Inflammatory macrophage treated with lipopolysaccharide for 1 hour (primary cell): Measurements from ENCODE around the gene CDK18.
A peak's percentile ranks its signal among the peaks of the same experiment; 100 is the strongest.
"Not testable (repeated sequence)": the region's sequence is repeated elsewhere in the genome, so short reads cannot be mapped to it uniquely, and the experiment has no call there.

Source experiments
- DNase-seq, 2 donors: peaks; one replicate each; pipeline ENCODE4 v3.0.0-alpha.2; 2020 to 2022

The CDK18 gene

DNA sequence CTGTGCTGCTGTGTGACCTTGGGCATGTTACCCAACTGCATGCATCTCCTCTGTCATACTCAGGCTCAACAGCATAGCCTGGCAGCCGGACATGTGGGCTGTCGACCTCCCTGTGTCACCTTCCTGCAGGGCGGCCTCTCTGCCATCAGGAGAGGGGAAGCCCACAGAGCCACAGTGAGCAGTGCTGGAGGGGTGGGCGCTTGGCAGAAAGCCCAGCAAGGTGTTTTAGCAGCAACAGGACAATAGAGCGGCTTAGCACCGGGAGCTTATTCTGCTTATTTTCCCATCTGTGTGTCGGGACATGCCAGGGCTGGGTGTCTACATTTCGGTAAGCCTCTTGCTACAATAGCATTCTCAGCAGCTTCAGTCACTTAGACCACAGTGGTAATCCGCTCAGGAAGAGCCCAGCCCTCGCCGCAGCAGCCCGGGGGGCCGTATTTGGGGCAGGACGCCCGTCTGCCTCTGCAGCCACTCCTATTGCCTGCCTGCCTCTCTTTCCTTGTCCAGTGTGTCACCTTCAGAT is 22.8 kb upstream of the CDK18 start:
- no peak for DNase-seq

DNA sequence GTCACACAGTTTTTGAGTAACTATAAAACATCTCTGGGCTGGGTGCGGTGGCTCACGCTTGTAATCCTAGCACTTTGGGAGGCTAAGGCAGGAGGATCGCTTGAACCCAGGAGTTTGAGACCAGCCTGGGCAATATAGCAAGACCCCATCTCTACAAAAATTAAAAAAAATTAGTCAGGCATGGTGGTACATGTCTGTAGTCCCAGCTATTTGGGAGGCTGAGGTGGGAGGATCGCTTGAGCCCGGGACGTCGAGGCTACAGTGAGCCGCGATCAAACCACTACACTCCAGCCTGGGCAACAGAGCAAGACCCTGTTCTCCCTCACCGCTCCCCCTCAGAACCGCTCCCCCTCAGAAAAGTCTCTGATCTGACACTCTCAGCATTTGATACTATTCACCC is 21.9 kb upstream of the CDK18 start:
- DNase-seq, result not testable (repeated sequence)

DNA sequence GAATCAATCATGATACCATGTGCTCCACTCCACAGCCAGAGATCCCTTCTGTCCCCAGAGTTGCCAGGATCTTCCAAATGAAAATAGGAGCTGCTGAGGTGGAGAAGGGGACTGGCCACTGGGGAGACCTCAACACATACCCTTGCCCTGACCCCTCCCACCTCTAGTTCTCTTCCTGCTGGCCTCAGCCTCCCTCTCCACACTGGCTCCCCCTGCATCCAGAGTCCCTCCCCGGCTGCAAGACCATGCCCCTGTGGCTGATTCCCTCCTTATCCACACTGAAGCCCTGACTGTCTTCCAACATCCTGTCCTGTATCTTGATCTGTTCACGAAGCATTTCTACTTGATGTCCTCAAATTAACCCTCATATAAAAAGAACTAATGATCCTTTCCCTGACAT is 21.1 kb upstream of the CDK18 start:
- DNase-seq, result no peak

DNA sequence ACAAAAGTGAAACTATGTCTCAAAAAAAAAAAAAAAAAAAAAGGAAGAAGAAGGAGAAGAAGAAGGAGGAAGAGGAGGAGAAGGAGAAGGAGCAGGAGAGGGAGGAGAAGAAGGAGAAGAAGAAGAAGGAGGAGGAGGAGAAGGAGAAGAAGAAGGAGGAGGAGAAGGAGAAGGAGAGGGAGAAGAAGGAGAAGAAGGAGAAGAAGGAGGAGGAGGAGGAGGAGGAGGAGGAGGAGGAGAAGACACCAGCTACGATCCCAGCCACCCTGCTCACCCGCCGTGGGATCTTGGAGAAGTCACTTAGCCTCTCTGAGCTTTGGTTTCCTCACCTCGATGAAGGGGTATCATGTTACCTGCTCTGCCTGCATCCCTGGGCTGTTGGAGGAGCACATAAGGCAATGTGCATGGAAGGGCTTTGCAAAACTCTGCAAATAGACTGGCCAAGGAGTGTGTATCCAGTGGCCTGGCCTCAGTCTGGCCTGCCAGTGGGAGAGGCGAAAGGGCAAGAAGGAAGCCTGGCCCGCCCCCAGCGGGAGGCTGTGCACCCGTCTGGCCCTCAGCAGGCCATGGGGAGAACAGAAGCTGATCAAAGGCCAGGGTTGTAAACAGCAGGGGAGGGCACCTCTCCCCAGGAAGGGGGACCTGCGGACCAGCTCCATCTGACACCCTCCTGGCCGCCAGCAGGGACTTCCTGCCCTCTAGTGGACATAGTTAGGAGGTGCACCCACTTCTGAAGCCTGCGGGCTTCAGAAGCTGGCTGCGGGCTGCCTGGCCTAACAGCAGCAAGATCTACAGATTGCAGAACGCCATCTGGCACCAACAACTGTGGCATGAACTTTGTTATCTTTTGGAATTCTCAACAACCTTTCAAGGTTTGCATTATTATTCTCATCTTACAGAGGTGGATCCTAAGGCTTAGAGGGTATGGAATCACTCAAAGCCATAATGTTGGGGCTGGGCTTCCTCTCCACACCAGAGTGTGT is 19.2 kb upstream of the CDK18 start:
- peak; percentile 43 to 79 for DNase-seq

DNA sequence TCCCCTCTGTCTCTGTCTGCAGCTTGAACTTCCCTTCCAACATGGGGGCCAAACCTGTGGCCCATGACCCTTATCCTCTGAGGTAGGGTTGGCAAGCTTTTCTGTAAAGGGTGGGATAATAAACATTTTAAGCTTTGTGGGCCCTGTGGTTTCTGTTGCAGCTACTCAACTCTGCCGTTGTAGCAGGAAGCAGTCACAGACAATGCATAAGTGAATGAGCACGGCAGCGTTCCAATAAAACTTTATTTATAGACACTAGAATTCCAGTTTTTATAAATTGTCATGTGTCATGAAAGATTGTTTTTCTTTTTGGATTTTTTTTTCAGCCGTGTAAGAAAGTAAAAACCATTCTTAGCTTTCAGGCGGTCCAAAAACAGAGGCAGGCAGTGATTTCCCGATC is 18.2 kb upstream of the CDK18 start:
- DNase-seq, result no peak

DNA sequence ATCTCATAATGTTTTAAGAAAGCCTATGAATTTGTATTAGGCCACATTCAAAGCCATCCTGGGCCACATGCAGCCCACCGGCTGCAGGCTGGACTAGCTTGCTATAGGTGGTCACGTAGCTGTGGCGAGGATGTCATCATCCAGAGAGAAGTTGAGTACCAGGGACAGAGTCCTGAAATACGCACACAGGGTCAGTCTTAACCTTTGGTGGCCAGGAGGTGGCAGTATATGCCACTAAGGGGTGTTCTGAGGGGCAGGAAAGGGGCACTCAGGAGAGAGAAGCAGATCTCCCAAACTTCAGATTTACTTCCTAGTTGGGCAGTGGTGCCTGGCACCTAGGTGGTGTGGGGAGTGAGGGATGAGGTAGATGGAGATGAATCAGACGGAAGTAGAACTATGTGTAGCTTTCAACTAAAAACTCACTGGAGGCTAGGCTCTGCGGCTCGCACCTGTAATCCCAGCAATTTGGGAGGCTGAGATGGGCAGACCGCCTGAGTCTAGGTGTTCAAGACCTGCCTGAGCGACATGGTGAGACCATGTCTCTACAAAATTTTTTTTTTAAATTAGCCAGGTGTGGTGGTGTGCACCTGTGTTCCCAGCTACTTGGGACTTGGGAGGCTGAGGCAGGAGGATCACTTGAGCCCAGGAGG is 16.3 kb upstream of the CDK18 start:
- DNase-seq, result peak; percentile 61 to 80

DNA sequence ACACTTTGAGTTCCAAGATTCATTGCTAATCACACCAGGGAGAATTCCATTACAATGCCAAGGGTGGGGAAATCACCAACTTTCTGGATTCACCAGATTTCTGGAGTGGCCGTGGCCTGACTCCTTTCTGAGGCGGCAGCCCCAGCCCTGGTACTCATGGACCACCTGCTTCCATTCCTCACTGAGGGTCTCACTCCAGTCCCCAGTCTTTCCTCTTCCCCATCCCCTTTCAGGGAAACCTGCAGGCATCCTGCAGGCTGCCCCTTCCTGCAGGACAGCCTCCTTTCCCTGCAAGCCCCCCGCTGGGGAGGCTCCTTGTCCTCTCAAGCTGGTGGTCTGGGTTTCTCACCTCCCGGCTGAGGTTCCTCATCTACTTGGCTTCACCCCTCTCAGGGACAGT is 12.7 kb upstream of the CDK18 start:
- DNase-seq, result no peak

DNA sequence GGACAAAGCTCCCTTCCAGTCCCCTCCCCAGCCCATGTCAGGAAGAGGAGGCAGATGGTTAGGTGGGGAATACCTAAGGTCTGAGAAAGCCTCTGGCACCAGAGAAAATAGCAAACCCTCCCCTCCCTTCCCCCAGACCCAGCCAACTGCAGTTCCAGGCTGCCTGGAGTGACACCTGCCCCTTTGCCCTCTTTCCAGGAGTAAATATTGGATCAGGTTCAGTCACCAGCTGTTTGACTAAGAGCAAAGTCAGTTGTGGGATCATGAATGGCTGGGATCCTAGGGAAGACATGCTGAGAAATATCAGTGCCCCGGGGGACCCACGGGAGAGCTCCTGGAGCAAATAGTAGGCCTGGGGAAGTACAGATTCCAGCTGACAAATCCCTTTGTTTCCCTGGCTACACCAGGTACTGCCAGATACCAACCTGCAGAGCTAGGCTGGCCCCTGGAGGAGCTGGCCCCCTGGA is 12.2 kb upstream of the CDK18 start:
- DNase-seq, result no peak

DNA sequence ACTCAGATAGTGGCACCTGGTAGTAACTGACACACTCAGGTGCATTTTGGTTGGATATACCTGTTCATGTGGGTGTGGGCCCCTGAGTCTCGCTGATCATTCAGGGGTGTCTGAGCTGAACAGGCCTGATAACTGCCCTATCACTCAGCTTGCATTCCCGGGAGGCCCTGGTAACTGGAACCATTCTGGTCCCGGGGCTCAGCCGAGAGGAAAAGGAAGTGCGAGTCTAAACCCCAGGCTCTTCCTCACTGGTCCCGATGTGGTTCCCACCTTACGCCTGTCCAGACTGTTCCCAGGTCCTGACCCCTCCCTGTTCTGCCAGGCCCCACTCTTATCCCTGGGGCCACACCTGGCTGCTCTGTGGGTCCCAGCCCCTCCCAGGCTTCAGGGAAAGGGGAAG is 11.7 kb upstream of the CDK18 start:
- no peak for DNase-seq

DNA sequence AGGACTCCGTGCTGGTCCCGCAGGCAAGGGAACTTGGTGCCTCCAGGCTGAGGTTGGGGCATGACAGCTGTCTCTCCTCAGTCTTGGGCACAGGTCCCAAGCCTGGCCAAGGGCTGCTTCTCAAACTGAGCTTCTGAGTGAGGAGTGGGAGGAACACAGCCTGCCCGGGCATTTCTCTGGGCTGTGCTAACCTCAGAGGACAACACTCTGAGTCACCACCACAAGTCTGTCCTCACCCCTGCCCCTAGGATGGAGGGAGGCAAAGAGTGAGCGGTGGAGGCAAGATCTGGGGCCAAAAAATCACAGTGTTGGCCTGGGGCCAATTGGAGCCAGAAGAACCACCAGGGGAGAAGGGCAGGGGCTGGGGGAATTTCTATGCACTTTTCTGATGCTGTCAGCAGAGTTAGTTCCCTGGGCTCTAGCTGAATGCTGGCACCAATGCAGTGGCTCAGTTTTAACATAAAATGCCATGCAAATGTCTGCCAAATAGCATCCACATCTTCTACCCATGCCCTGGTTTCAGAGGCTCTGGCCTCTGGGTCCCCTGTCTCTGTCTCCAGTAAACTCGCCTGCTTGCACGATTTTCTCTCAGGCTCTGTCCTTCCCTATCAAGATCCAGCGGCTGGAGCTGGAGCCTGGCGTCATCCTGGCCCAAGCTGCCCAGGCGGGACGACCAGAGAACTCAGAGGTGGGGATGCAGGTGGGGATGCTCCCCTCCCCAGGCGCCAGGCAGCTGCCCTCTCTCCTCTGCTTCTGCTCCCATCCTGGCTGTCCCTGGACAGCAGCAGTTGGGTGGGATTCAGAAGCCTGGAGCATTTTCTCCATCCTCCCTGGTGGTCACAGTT is 11.0 kb upstream of the CDK18 start:
- peak; percentile 63 to 72 for DNase-seq

DNA sequence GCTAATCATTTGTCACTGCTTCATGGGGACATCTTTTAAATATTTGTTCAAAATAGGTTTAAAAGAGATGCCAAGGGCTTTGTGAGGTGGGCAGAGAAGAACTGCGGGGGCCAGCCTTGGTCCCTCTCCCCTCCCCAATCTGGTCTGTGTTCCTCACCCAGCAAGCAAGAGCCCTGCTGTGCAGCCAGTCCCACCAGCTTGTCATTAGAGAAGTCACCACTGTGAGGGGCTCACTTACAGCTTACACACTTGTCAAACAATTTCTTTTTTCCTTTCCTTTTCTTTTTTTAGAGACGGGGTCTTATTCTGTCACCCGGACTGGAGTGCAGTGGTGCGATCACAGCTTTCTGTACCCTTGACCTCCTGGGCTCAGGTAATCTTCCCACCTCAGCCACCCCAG is 10.4 kb upstream of the CDK18 start:
- no peak for DNase-seq

DNA sequence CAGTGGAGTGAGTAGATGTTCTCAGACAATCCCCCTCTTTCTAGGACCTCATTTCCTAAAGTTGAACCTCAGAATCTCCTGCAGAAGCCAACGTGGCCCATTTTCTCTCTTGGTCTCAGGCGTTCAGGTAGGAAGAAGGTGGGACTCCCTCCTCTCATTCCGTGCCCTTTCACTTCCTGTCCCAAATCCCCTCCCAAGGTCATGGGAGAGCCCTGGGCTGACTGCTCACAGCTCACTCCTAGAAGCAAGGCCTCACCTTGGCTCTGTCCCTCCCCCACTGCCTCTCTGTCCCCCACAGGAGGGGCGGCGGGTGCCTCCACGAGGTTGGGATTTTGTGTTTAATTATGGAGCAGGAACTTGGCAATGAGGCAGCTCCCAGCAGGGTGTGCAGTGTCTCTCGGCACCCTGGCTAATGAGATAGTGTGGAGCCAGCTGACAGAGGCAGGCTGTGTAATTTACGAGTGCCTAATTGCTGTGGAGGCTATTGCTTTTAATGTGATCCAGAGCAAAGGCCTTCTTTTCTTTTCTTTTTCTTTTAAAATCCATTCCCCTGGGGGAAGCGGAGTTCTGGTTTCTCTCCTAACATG is 9.1 kb upstream of the CDK18 start:
- no peak for DNase-seq

DNA sequence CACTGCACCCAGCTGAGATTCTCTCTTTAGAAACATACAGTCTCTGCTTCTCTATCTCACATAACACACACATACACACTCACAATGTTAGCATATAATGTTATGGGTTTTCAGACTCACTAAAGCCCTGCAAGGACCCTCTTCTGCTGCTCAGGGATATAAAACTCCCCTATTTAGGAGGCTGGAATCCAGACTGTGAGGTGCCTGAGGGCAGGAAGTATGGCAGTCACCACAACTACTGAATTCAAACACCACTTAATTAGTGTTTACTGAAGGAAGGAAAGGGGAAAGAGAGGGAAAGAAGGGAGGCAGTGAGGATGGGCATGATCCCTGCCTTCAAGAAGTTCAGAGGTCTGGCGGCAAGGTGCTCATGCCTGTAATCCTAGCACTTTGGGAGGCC is 7.8 kb upstream of the CDK18 start:
- no peak for DNase-seq

DNA sequence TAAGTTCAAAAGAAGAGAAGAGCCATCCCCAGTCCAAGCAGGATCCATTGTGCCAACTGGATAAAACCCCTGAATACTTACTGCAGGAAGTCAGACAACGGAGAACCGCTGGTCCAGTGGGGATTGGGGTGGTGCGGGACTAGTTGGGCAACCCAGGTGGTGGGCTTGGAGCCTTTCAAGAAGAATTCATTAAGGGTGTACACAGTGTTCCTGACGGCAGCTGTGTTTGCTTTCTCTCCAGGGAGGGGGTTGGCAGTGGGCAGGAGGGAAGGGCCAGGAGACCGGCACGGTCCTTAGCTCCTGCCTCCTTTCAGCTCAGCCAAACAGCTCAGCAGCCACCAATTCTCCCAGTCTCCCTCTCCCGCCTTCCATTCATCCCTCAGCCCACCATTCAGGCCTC is 7.1 kb upstream of the CDK18 start:
- DNase-seq, result no peak

DNA sequence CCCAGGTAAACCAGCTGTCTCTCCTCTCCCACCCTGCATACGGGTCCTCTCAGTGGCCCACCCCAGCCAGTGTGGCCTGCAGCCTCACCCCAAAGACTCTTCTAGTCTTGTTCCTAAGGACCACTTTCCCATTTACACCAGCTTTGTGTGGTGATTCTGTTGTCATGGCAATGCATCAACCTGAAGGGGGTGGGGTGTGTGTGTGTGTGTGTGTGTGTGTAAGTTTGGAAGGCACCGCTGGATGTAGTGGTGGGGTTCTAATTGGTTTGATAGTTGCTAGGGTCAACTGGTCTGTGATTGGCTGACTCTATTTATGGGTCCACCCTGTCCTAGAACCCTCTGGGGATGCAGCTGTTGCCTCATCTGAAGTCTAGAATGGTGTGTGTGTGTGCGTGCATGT is 4.7 kb upstream of the CDK18 start:
- DNase-seq, result no peak

DNA sequence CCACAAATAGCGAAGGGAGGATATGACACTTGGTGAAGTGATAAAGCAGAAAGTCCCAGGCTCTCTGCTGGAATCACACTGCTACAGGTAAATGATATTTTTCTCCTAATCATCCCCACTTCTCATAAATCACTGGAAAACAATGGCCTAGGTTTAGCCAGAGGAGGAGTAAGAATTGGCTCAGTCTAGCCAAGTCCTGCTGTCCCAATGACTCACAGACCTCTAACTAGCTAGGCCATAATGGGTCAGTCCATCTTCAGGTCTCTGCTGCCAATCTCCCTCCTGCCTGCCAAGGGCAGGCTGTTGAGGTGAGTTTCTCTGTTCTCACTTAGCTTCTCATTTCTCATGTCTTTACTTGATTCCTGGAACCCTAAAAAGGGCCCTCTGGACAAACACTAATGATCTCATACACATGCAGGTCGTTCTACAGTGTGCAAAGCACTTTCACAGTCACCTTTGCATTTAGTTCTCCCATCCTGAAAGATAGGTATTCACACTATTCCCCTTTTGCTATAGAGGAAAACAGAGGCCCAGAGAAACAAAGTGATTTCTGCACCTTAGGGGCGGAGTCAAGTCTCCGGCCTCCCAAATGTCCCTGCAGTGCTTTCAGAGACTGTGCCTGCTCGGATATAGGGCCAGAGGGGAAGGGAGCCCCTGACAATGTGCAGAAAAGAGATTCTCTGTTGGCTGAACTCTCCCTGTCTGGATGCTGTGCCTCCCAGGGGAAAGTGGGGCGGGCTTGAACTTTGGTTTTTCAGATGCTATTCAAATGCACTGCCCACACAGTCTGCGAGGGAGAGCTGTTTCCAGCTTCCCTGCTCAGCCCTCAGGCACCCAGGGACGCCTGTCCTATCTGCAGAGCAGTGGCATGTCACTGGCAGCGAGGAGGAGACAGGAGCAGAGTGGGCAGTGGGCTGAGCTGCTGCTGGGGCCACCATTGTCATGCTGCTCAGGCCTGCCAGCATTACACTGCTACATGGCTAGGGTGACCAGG is 3.9 kb upstream of the CDK18 start:
- no peak for DNase-seq

DNA sequence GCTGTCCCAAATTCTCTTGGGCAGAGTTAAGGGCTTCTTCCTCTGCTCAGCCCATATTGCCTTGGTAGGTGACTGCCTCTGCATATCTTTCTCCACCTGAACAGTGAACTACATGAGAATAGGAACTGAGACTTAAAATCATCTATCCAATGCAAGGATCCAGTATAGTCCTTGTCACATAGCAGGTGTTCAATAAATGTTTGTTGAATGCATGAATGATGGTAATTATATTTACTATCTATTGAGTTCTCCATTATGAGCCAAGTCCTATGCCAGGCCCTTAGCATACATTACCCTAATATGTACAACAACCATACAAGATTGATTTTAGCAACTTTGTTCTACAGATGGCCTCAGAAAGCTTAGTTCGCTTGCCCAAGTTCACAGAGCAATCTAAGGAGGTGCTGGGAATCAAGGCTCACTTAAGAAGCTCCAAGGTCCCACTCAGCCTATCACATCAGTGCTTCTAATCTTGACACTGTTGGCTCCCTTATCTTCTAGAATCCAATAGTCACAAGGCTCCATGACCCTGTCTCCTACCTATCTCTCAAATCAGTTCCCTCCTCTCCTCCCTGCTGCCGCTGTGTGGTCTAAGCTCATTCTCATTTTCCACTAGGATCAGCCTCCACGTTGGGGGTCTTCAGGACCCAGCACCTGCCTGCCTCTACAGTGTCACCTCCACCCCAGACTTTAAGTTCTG is 2.2 kb upstream of the CDK18 start:
- no peak for DNase-seq

DNA sequence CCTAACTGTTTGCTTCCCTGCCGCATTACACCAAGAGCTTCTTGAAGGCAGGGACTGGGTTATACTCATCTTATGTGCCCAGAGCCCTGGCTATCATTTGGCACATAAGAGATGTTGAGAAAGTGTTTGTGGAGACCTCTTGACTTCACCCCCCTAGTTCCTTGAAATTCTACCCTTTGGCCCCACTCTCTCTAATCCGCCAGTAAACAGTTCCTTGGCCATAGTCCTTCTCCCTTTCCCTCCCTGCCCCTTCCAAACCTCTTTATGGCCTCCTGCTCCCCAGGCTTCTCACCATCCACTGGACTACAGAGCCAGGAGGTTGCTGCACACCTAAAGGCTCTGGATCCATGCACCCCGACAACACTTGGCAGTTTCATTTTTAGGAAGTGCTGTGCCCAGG is 1.5 kb upstream of the CDK18 start:
- no peak for DNase-seq

DNA sequence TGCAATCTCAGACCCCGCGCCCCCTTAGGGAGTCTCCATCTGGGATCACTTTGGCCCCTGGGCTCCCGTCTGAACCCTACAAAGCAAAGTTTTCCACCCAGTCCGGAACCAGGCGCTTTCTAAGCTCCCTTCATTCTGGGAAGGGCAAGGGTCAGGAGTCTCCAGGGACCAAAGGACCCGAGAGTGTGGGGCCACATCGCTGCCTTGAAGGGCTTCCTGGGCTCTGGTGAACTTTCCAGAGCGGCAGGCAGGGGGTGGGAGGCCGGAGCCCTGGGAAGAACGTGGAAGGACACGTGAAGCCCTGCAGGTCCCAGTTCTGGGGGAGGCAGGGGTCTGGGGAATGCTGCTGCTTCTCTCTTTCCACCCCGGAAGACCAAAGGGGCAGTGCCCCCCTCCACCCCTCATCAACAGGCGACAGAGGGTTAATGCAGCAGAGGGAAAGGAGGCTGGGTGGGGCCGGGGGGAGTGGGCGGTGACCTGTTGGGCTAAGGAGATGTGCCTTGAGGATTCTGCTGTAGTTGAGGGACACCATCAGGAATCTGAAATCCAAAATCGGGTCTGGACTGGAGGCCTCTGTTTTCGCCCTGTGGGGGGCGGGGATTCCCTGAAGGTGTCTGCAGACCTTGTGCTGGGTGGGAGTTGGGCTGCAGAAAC is 734 bp downstream of the CDK18 start:
- no peak for DNase-seq

DNA sequence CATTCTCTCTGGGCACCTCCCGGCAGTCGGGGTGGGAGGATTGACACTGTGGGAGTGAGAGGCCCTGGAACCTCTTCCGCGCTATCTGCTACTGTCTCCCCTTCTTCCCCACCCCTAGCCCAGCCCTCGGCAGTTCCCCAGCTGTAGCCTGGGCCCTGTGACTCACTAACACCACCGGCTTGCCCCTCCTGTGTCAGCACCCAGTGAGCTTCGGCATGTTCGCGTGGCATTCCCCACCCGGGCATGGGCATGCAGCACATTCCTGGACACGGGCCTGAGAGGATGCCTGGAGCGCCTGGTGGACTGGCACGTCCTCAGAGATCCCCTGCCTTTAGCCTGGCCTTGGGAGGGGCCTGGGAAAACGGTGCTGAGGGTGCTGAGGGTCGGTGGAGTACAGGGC is 1.3 kb downstream of the CDK18 start:
- peak in 1 of 2 donors; percentile 53 for DNase-seq
